Neural cell (in vitro differentiated cells): ENCODE data around the gene GAL. TPM values are rescaled to one million over a fixed set of nuclear protein-coding genes. Genes with fewer than 3 reads are reported as not detected.

Experiments
- H2AFZ ChIP-seq: fragments of 200-600, 300-800 bp; sonication (generic), shearing (Covaris generic); 2 replicates; pipeline ENCODE4 v1.6.0; 2014; ENCODE audit warnings: low read depth, mild to moderate bottlenecking, antibody characterized with exemption, low read length, moderate library complexity
- H3F3A ChIP-seq: fragments of 200-600 bp; shearing (Covaris generic); 2 replicates; pipeline ENCODE4 v1.6.1; 2016; ENCODE audit warnings: mild to moderate bottlenecking, moderate library complexity, mixed read lengths, antibody characterized with exemption, low read length; ENCODE audit not compliant: insufficient read depth, poor library complexity, severe bottlenecking
- H3K27ac ChIP-seq: fragments of 200-600, 300-800 bp; sonication (generic), shearing (Covaris generic); 2 replicates; pipeline ENCODE4 v1.5.1; 2014; ENCODE audit warnings: mild to moderate bottlenecking, low read length, moderate library complexity
- H3K27me3 ChIP-seq: fragments of 300-800, 200-600 bp; sonication (generic), shearing (Covaris generic); 2 replicates; pipeline ENCODE4 v1.6.0; 2014; ENCODE audit warnings: mild to moderate bottlenecking, low read depth, low read length, moderate library complexity; ENCODE audit not compliant: insufficient read depth
- H3K36me3 ChIP-seq: fragments of 300-800, 200-600 bp; sonication (generic), shearing (Covaris generic); 2 replicates; pipeline ENCODE4 v1.5.1; 2014; ENCODE audit warnings: mild to moderate bottlenecking, antibody characterized with exemption, low read length, moderate library complexity; ENCODE audit not compliant: insufficient read depth
- H3K4me2 ChIP-seq: fragments of 300-800, 200-600 bp; sonication (generic), shearing (Covaris generic); 2 replicates; pipeline ENCODE4 v1.6.0; 2014; ENCODE audit warnings: mild to moderate bottlenecking, low read length
- H3K4me3 ChIP-seq: fragments of 300-800, 200-600 bp; sonication (generic), shearing (Covaris generic); 2 replicates; pipeline ENCODE4 v1.5.1; 2014; ENCODE audit warnings: mild to moderate bottlenecking, low read length, moderate library complexity
- H3K79me2 ChIP-seq: fragments of 200-600 bp; shearing (Covaris generic); replicated peaks from 2 replicates; pipeline ENCODE4 v1.6.0; 2014; ENCODE audit warnings: mild to moderate bottlenecking, low read length, moderate library complexity; ENCODE audit not compliant: insufficient read depth
- H3K9ac ChIP-seq: fragments of 300-800, 200-600 bp; sonication (generic), shearing (Covaris generic); 2 replicates; pipeline ENCODE4 v1.6.1; 2016; ENCODE audit warnings: mild to moderate bottlenecking, low read length, mixed read lengths
- H3K9me2 ChIP-seq: fragments of 200-600 bp; shearing (Covaris generic); 2 replicates; pipeline ENCODE4 v1.6.1; 2016; ENCODE audit warnings: mild to moderate bottlenecking, low read length, mixed read lengths; ENCODE audit not compliant: insufficient read depth
- H3K9me3 ChIP-seq: fragments of 200-600, 300-800 bp; sonication (generic), shearing (Covaris generic); 2 replicates; pipeline ENCODE4 v1.6.1; 2016; ENCODE audit warnings: mild to moderate bottlenecking, mixed run types, low read length, moderate library complexity, mixed read lengths
- H4K20me1 ChIP-seq: fragments of 200-600 bp; shearing (Covaris generic); 2 replicates; pipeline ENCODE4 v1.6.1; 2016; ENCODE audit warnings: mild to moderate bottlenecking, mixed run types; ENCODE audit not compliant: insufficient read depth
- EP300 ChIP-seq: fragments of 450-650 bp; conservative IDR thresholded peaks from 2 replicates; pipeline ENCODE4 v1.6.1; 2014; ENCODE audit warnings: antibody characterized with exemption, mild to moderate bottlenecking, moderate library complexity; ENCODE audit not compliant: poor library complexity, severe bottlenecking
- EZH2 ChIP-seq: fragments of 200-600, 300-800 bp; shearing (Covaris generic), sonication (generic); IDR thresholded peaks from 2 replicates; pipeline ENCODE4 v1.6.1; 2014; ENCODE audit warnings: antibody characterized with exemption, low read length, borderline replicate concordance, mild to moderate bottlenecking; ENCODE audit not compliant: insufficient read depth, poor library complexity, severe bottlenecking
- MXI1 ChIP-seq: fragments of 450-650 bp; conservative IDR thresholded peaks from 2 replicates; pipeline ENCODE4 v1.6.1; 2014; ENCODE audit warnings: antibody characterized with exemption, mild to moderate bottlenecking; ENCODE audit not compliant: poor library complexity, severe bottlenecking
- POLR2AphosphoS5 ChIP-seq: IDR thresholded peaks from 2 replicates; pipeline ENCODE4 v1.6.1; 2012
- RAD21 ChIP-seq: fragments of 450-650 bp; conservative IDR thresholded peaks from 2 replicates; pipeline ENCODE4 v1.6.1; 2014; ENCODE audit warnings: antibody characterized with exemption, mild to moderate bottlenecking, moderate library complexity
- SMC3 ChIP-seq: fragments of 450-650 bp; conservative IDR thresholded peaks from 2 replicates; pipeline ENCODE4 v1.6.1; 2014; ENCODE audit warnings: antibody characterized with exemption, mild to moderate bottlenecking, moderate library complexity; ENCODE audit not compliant: poor library complexity
- TAF1 ChIP-seq: IDR thresholded peaks from 2 replicates; pipeline ENCODE4 v1.6.1; 2012; ENCODE audit warnings: low read depth
- polyA plus RNA-seq: library from polyadenylated mRNA; depleted of rRNA; stranded (reverse); fragments of >200 nt; gene quantifications from 2 replicates; pipeline ENCODE4 v1.2.3, GENCODE V29; 2014
- TF ChIP-seq, protein P1 (sequence below): fragments of 450-650 bp; IDR thresholded peaks from 2 replicates; pipeline ENCODE4 v1.5.1; 2014; ENCODE audit warnings: antibody characterized with exemption, mild to moderate bottlenecking, moderate library complexity; ENCODE audit not compliant: poor library complexity, severe bottlenecking
- TF ChIP-seq, protein P2 (sequence below): IDR thresholded peaks from 2 replicates; pipeline ENCODE4 v1.6.1; 2012; ENCODE audit warnings: borderline replicate concordance

Gene GAL
- polyA plus RNA-seq, 1 donor from 2014 or later, result 2.1 TPM

DNA sequence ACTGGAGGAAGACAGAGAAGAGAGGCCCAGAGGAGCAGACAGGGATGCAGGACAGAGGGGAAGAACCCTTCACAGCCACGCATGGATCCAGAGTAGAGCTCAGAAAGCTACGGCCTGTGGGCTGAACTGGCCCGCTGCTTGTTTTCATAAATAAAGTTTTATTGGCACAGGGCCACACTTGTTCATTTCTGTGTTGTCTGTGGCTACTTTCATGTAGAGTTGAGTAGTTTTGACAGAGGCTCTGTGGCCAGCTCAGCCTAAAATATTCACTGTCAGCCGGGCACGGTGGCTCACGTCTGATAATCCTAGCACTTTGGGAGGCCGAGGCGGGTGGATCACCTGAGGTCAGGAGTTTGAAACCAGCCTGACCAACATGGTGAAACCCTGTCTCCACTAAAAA is 26.2 kb upstream of the GAL start:
- Histone ChIP-seq H3K4me3 (no peak overlapping the region), H3K4me2 (no peak overlapping the region), H3K27ac (no peak overlapping the region), H3F3A (no peaks in the 10 kb centered on the region), H4K20me1 (no peaks in the 10 kb centered on the region), H3K9me3 (peaks cover 13% of the 10 kb centered on the region), H3K36me3 (no peaks in the 10 kb centered on the region), H3K9ac (no peak overlapping the region), H3K79me2 (no peaks in the 10 kb centered on the region), H3K9me2 (no peaks in the 10 kb centered on the region), H3K27me3 (no peaks in the 10 kb centered on the region), H2AFZ (no peak overlapping the region)
- TF ChIP-seq TAF1, result no peak
- no peak for TF ChIP-seq POLR2AphosphoS5
- no peak for TF ChIP-seq EZH2
- TF ChIP-seq, protein P1, sequence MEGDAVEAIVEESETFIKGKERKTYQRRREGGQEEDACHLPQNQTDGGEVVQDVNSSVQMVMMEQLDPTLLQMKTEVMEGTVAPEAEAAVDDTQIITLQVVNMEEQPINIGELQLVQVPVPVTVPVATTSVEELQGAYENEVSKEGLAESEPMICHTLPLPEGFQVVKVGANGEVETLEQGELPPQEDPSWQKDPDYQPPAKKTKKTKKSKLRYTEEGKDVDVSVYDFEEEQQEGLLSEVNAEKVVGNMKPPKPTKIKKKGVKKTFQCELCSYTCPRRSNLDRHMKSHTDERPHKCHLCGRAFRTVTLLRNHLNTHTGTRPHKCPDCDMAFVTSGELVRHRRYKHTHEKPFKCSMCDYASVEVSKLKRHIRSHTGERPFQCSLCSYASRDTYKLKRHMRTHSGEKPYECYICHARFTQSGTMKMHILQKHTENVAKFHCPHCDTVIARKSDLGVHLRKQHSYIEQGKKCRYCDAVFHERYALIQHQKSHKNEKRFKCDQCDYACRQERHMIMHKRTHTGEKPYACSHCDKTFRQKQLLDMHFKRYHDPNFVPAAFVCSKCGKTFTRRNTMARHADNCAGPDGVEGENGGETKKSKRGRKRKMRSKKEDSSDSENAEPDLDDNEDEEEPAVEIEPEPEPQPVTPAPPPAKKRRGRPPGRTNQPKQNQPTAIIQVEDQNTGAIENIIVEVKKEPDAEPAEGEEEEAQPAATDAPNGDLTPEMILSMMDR, result no peak
- TF ChIP-seq, protein P2, sequence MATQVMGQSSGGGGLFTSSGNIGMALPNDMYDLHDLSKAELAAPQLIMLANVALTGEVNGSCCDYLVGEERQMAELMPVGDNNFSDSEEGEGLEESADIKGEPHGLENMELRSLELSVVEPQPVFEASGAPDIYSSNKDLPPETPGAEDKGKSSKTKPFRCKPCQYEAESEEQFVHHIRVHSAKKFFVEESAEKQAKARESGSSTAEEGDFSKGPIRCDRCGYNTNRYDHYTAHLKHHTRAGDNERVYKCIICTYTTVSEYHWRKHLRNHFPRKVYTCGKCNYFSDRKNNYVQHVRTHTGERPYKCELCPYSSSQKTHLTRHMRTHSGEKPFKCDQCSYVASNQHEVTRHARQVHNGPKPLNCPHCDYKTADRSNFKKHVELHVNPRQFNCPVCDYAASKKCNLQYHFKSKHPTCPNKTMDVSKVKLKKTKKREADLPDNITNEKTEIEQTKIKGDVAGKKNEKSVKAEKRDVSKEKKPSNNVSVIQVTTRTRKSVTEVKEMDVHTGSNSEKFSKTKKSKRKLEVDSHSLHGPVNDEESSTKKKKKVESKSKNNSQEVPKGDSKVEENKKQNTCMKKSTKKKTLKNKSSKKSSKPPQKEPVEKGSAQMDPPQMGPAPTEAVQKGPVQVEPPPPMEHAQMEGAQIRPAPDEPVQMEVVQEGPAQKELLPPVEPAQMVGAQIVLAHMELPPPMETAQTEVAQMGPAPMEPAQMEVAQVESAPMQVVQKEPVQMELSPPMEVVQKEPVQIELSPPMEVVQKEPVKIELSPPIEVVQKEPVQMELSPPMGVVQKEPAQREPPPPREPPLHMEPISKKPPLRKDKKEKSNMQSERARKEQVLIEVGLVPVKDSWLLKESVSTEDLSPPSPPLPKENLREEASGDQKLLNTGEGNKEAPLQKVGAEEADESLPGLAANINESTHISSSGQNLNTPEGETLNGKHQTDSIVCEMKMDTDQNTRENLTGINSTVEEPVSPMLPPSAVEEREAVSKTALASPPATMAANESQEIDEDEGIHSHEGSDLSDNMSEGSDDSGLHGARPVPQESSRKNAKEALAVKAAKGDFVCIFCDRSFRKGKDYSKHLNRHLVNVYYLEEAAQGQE, result no peak
- no peak for TF ChIP-seq MXI1
- no peak for TF ChIP-seq RAD21
- TF ChIP-seq EP300, result no peak
- TF ChIP-seq SMC3, result no peak

DNA sequence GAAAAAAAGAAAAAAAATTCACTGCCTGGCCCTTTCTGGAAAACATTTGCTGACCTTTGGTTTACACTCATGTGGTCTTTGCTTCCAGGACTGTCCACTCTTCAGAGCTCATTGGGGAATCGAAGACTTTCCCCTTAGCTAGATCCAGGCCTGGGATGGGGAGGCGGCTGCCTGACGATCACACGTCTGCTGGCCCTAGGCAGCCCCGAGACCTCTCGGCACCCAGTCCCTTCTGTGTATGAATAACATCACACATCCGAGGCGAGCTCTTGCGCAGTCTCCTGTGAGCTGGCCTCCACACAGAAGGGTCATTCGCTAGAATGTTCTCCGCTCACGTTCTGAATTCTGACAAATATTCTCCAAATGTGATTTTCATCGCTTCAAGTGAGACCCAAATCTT is 25.7 kb upstream of the GAL start:
- H3K9me3 ChIP-seq, result peaks cover 13% of the 10 kb centered on the region
- no peak overlapping the region for H2AFZ ChIP-seq
- no peaks in the 10 kb centered on the region for H3K36me3 ChIP-seq
- no peaks in the 10 kb centered on the region for H3K27me3 ChIP-seq
- no peaks in the 10 kb centered on the region for H3K9me2 ChIP-seq
- H3F3A ChIP-seq, result no peaks in the 10 kb centered on the region
- no peaks in the 10 kb centered on the region for H3K79me2 ChIP-seq
- no peak overlapping the region for H3K4me3 ChIP-seq
- H3K4me2 ChIP-seq, result no peak overlapping the region
- TF ChIP-seq POLR2AphosphoS5 (no peak), EP300 (no peak), MXI1 (no peak), EZH2 (no peak), SMC3 (no peak), RAD21 (no peak), TAF1 (no peak)
- TF ChIP-seq, protein P2, result no peak
- TF ChIP-seq, protein P1, result no peak
- H3K27ac ChIP-seq, result no peak overlapping the region
- no peak overlapping the region for H3K9ac ChIP-seq
- H4K20me1 ChIP-seq, result no peaks in the 10 kb centered on the region
